Left ventricle myocardium inferior (tissue), 1 donor: Measurements from ENCODE around the gene ASMT. TPM values are rescaled to one million over a fixed set of nuclear protein-coding genes. Genes with fewer than 3 reads are reported as not detected.
"Not testable (repeated sequence)": the region's sequence is repeated elsewhere in the genome, so short reads cannot be mapped to it uniquely, and the experiment has no call there.

Experiments
- DNase-seq: peaks from one replicate; pipeline ENCODE4 v3.0.0-alpha.2; 2020
- H3K27ac ChIP-seq: fragments of 200-600 bp; replicated peaks from 2 replicates; pipeline ENCODE4 v1.8.0; 2021
- H3K27me3 ChIP-seq: fragments of 200-600 bp; 2 replicates; pipeline ENCODE4 v1.8.0; 2021; ENCODE audit warnings: low read depth
- H3K36me3 ChIP-seq: fragments of 200-600 bp; 2 replicates; pipeline ENCODE4 v1.8.0; 2021
- H3K4me1 ChIP-seq: fragments of 200-600 bp; 2 replicates; pipeline ENCODE4 v1.8.0; 2021
- H3K4me3 ChIP-seq: fragments of 200-600 bp; 2 replicates; pipeline ENCODE4 v1.8.0; 2021; ENCODE audit warnings: mild to moderate bottlenecking, moderate library complexity
- H3K9me3 ChIP-seq: fragments of 200-600 bp; replicated peaks from 2 replicates; pipeline ENCODE4 v1.8.0; 2021
- CTCF ChIP-seq: fragments of 200-600 bp; IDR thresholded peaks from 2 replicates; pipeline ENCODE4 v1.8.0; 2021; ENCODE audit warnings: antibody characterized with exemption, mild to moderate bottlenecking, borderline replicate concordance
- intact Hi-C: fragments of 100-400 bp; cut with micrococcal nuclease; formaldehyde crosslinking; loops from one replicate; pipeline ENCODE4 v1.11.0; 2022
- total RNA-seq: library from RNA; stranded (reverse); fragmentation: NEBNext Ultra II Directional; extraction: Animal tissue kit (Norgen Biotek cat#: 25700); gene quantifications from one replicate; pipeline ENCODE4 v1.2.1, GENCODE V29; 2021
- donor health status: DM: no; HTN: yes; CAD: no; lungs with severe emphysema.

Gene ASMT
- total RNA-seq, 1 donor from 2014 or later = not detected

GRCh38 chrX:1676866-1677265 lies 62.0 kb downstream of the ASMT start:
- no peaks in the 10 kb centered on the region for H3K9me3 ChIP-seq
- no peaks in the 10 kb centered on the region for H3K27me3 ChIP-seq
- H3K4me3 ChIP-seq = no peak overlapping the region
- H3K36me3 ChIP-seq = no peaks in the 10 kb centered on the region
- no peaks in the 10 kb centered on the region for H3K4me1 ChIP-seq
- DNase-seq = no peak
- intact Hi-C loops = no loop called here
- TF ChIP-seq CTCF = no peak
- no peak overlapping the region for H3K27ac ChIP-seq

DNA sequence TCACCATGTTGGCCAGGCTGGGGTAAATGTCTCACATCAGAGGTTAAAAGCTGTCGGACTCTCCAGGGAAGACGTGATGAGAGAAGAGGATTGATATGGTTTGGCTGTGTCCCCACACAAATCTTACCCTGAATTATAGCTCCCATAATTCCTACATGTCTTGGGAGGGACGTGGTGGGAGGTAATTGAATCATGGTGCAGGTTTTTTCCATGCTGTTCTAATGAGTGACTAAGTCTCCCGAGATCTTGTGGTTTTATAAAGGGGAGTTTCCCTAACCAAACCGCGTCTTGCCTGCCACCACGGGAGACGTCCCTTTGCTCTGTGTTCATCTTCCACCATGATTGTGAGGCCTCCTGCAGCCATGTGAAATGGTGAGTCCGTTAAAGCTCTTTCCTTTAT lies 64.4 kb downstream of the ASMT start:
- Histone ChIP-seq H3K4me3 (no peak overlapping the region), H3K36me3 (no peaks in the 10 kb centered on the region), H3K27ac (no peak overlapping the region), H3K27me3 (peaks cover 2% of the 10 kb centered on the region), H3K4me1 (no peaks in the 10 kb centered on the region), H3K9me3 (peaks cover 4% of the 10 kb centered on the region)
- TF ChIP-seq CTCF = no peak
- intact Hi-C loops = no loop called here
- DNase-seq = no peak

DNA sequence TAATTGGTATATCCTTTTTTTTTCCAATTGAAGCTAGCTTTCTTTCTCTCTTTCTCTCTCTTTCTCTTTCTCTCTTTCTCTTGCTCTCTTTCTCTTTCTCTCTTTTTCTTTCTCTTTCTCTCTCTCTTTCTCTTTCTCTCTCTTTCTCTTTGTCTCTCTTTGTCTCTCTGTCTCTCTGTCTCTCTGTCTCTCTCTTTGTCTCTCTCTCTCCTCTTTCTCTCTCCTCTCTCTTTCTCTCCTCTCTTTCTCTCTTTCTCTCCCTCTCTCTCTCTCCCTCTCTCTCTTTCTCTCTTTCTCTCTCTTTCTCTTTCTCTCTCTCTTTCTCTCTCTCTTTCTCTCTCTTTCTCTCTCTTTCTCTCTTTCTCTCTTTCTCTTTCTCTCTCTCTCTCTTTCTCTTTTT lies 66.6 kb downstream of the ASMT start:
- Histone ChIP-seq H3K27me3 (peaks cover 11% of the 10 kb centered on the region), H3K4me1 (no peaks in the 10 kb centered on the region), H3K4me3 (no peak overlapping the region), H3K27ac (no peak overlapping the region), H3K9me3 (peaks cover 4% of the 10 kb centered on the region), H3K36me3 (no peaks in the 10 kb centered on the region)
- no peak for TF ChIP-seq CTCF
- DNase-seq = no peak
- intact Hi-C loops = no loop called here

GRCh38 chrX:1681856-1682255 lies 67.0 kb downstream of the ASMT start:
- H3K4me3 ChIP-seq, H3K27ac ChIP-seq, intact Hi-C loops, H3K9me3 ChIP-seq, H3K4me1 ChIP-seq, DNase-seq, H3K36me3 ChIP-seq: not testable (repeated sequence)
- H3K27me3 ChIP-seq = peaks cover 15% of the 10 kb centered on the region

DNA sequence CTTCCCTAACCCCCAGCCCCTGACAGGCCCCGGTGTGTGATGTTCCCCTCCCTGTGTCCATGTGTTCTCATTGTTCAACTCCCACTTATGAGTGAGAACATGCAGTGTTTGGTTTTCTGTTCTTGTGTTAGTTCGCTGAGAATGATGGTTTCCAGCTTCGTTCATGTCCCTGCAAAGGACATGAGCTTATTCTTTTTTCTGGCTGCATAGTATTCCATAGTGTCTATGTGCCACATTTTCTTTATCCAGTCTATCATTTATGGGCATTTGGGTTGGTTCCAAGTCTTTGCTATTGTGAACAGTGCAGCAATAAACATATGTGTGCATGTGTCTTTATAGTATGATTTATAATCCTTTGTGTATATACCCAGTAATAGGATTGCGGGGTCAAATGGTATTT lies 67.6 kb downstream of the ASMT start:
- intact Hi-C loops, H3K4me3 ChIP-seq: not testable (repeated sequence)

DNA sequence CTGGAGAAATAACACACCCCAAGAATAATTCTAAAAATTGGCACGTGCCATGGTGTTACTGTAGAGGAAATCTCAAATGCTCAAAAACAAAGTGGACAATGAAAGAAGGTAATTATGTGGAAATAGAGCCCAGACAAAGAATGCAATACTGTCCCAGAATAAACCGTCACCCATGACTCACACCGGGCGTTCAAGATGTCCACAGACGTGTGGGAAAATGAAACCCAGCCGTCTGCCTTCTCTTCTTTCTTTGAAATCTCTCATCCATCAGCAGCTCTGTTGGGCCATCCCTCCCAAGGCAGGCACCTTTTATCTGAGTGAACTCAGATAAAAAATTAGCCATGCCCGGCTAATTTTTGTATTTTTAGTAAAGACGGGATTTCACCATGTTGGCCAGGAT lies 70.0 kb downstream of the ASMT start:
- H3K4me3 ChIP-seq, H3K4me1 ChIP-seq, DNase-seq, H3K36me3 ChIP-seq, intact Hi-C loops, H3K9me3 ChIP-seq, H3K27ac ChIP-seq: not testable (repeated sequence)
- peaks cover 21% of the 10 kb centered on the region for H3K27me3 ChIP-seq

More for the DNA sequence above, 67.6 kb downstream of the ASMT start:
- H3K36me3 ChIP-seq, DNase-seq, H3K27ac ChIP-seq, H3K4me1 ChIP-seq, H3K9me3 ChIP-seq: not testable (repeated sequence)
- peaks cover 21% of the 10 kb centered on the region for H3K27me3 ChIP-seq

- peaks cover 21% of the 10 kb centered on the region for H3K27me3 ChIP-seq
- H3K27ac ChIP-seq, DNase-seq, H3K36me3 ChIP-seq, intact Hi-C loops, H3K4me3 ChIP-seq, H3K9me3 ChIP-seq, H3K4me1 ChIP-seq: not testable (repeated sequence)
Observed at GRCh38 chrX:1685444-1685880, 70.6 kb downstream of the ASMT start.

GRCh38 chrX:1686642-1687041 lies 71.8 kb downstream of the ASMT start:
- TF ChIP-seq CTCF = no peak

More at GRCh38 chrX:1686642-1687041, 71.8 kb downstream of the ASMT start:
- no peaks in the 10 kb centered on the region for H3K36me3 ChIP-seq
- no peak overlapping the region for H3K27ac ChIP-seq
- H3K9me3 ChIP-seq = peaks cover 8% of the 10 kb centered on the region
- intact Hi-C loops = no loop called here
- DNase-seq = no peak
- no peak overlapping the region for H3K4me3 ChIP-seq
- H3K27me3 ChIP-seq = peaks cover 21% of the 10 kb centered on the region
- no peaks in the 10 kb centered on the region for H3K4me1 ChIP-seq
